ENCODE data around the gene POLE2.

DNA sequence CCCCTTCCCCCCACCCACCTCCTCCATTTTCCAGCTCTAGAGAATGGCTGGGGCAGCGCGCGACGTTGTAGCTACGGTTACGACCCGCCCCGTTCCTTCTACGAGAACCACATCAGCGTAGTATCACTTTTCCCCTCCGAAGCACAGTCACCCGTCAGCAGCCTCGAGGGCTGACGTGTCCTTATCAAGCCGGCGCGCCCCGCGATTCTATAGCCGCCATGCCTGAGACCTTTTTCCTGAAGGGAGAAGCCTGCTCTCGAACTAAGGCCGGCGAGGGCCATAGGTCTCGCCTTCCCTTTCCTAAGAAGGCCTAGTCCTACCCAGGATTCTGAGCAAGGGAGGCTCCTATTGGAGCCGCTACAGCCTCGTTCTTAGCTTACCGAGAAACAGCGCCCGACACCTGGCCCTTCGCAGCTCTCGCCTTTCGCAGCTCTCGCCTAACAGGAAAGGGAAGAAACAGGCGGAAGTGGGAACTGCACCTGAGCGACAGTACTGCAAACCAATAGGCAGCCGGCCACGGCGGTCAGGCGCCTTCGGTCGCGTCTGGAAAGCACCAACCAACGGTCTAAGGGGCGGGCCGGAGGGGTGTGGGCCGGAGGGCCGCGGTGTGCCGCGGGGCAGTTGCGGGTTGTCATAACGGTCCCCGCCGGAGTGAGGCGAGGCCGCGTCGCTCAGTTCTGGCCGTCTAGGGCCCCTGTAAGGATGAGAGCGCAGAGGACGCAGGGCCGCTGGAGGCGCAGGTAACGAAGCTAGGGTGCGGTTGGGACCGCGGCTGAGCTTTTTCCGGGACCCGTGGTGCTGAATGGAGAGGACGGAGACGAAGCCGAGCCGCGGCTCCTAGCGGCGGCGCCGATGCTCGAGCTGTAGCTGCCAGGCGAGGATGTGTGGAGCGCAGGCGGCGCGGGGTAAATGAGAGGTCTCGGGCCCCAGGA lies 67.6 kb downstream of the POLE2 start, which contains the start of the genes MGAT2 and RPL36AL:
- TF ChIP-seq, protein P1, sequence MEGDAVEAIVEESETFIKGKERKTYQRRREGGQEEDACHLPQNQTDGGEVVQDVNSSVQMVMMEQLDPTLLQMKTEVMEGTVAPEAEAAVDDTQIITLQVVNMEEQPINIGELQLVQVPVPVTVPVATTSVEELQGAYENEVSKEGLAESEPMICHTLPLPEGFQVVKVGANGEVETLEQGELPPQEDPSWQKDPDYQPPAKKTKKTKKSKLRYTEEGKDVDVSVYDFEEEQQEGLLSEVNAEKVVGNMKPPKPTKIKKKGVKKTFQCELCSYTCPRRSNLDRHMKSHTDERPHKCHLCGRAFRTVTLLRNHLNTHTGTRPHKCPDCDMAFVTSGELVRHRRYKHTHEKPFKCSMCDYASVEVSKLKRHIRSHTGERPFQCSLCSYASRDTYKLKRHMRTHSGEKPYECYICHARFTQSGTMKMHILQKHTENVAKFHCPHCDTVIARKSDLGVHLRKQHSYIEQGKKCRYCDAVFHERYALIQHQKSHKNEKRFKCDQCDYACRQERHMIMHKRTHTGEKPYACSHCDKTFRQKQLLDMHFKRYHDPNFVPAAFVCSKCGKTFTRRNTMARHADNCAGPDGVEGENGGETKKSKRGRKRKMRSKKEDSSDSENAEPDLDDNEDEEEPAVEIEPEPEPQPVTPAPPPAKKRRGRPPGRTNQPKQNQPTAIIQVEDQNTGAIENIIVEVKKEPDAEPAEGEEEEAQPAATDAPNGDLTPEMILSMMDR (IDR thresholded peaks at IDR 0.05; ENCODE audit: low read depth, low read length, poor library complexity, severe bottlenecking): no peak
- no peak for TF ChIP-seq EZH2phosphoT487 (IDR thresholded peaks at IDR 0.05; ENCODE audit: borderline replicate concordance, low read length)
